Measurements from ENCODE around the gene SH3BP1.

DNA sequence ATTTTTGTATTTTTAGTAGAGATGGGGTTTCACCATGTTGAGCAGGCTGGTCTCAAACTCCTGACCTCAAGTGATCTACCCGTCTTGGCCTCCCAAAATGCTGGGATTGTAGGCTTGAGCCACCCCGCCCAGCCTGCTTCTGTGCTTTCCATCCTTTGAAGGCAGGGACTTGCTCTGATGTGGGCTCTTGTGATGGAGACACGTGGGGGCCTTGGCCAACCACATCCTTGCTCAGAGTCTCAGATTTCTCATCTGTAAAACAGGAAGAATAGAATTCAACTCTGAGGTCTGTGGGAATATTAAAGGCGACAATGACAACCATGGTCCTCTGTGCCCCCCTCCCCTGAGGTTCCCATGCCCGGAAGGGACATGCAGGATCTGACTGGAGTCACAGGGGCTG, 34.6 kb upstream of the SH3BP1 start:
- no peak for TF ChIP-seq CTCF (conservative IDR thresholded peaks at IDR 0.05; ENCODE audit: low read depth in 2 of 2)
- no peak for TF ChIP-seq REST (IDR thresholded peaks at IDR 0.05; ENCODE audit: unreplicated experiment)
- TF ChIP-seq POLR2AphosphoS5 (IDR thresholded peaks at IDR 0.05; ENCODE audit: low read depth): no peak
- no peak for TF ChIP-seq EZH2 (IDR thresholded peaks at IDR 0.05; ENCODE audit: low read depth, unreplicated experiment)
- TF ChIP-seq ZNF331 (CRISPR knock-in tag; IDR thresholded peaks at IDR 0.05; ENCODE audit: low read depth): no peak
- no peak for TF ChIP-seq STAT1 (IDR thresholded peaks at IDR 0.05; ENCODE audit: unreplicated experiment)
- TF ChIP-seq, protein P1, sequence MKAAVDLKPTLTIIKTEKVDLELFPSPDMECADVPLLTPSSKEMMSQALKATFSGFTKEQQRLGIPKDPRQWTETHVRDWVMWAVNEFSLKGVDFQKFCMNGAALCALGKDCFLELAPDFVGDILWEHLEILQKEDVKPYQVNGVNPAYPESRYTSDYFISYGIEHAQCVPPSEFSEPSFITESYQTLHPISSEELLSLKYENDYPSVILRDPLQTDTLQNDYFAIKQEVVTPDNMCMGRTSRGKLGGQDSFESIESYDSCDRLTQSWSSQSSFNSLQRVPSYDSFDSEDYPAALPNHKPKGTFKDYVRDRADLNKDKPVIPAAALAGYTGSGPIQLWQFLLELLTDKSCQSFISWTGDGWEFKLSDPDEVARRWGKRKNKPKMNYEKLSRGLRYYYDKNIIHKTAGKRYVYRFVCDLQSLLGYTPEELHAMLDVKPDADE (IDR thresholded peaks at IDR 0.05): no peak
- TF ChIP-seq EZH2phosphoT487 (IDR thresholded peaks at IDR 0.05; ENCODE audit: unreplicated experiment): no peak

Data from GM23338 (cell line).